Stimulated activated CD4-positive, alpha-beta T cell treated with anti-CD3 and anti-CD28 coated beads, Interleukin-1b, Interleukin-23, amount 100 ng/mL, for 4 hours (primary cell): ENCODE results near the gene ATP10A.
A peak's percentile ranks its signal among the peaks of the same experiment; 100 is the strongest.

ENCODE experiments used
- DNase-seq, 2 donors: peaks; one replicate each; pipeline ENCODE4 v3.0.0-alpha.2; 2020; ENCODE audit warnings: low read depth in 2 of 2

The ATP10A gene

GRCh38 chr15:25863111-25863967 is at the start of gene ATP10A:
Gene ATP10A, minus strand, starts transcription at chr15:25863327. Its CDS starts 231 bp downstream, at chr15:25863096.
- peak; percentile 42 to 49 for DNase-seq

GRCh38 chr15:25912035-25912434 is 48.9 kb upstream of the ATP10A start:
- no peak for DNase-seq

- no peak for DNase-seq
Observed at GRCh38 chr15:25910832-25911231, 47.7 kb upstream of the ATP10A start.

- no peak for DNase-seq
Observed at GRCh38 chr15:25909806-25910205, 46.7 kb upstream of the ATP10A start.

- DNase-seq = no peak
Observed at GRCh38 chr15:25909325-25909724, 46.2 kb upstream of the ATP10A start.

GRCh38 chr15:25905140-25905539 is 42.0 kb upstream of the ATP10A start:
- DNase-seq = no peak

GRCh38 chr15:25903024-25903581 is 40.0 kb upstream of the ATP10A start:
- no peak for DNase-seq

- DNase-seq = no peak
Observed at GRCh38 chr15:25901811-25902605, 38.9 kb upstream of the ATP10A start.

- DNase-seq = no peak
Observed at GRCh38 chr15:25900901-25901300, 37.8 kb upstream of the ATP10A start.

- no peak for DNase-seq
Observed at GRCh38 chr15:25900431-25900830, 37.3 kb upstream of the ATP10A start.

GRCh38 chr15:25899870-25900269 is 36.7 kb upstream of the ATP10A start:
- no peak for DNase-seq

- no peak for DNase-seq
Observed at GRCh38 chr15:25897658-25898057, 34.5 kb upstream of the ATP10A start.

- DNase-seq = no peak
Observed at GRCh38 chr15:25894371-25894902, 31.3 kb upstream of the ATP10A start.

GRCh38 chr15:25893596-25893995 is 30.5 kb upstream of the ATP10A start:
- no peak for DNase-seq

- DNase-seq = no peak
Observed at GRCh38 chr15:25892126-25892525, 29.0 kb upstream of the ATP10A start.

GRCh38 chr15:25891081-25891480 is 28.0 kb upstream of the ATP10A start:
- no peak for DNase-seq

- no peak for DNase-seq
Observed at GRCh38 chr15:25890529-25890928, 27.4 kb upstream of the ATP10A start.

GRCh38 chr15:25887870-25888269 is 24.7 kb upstream of the ATP10A start:
- DNase-seq = no peak

- no peak for DNase-seq
Observed at GRCh38 chr15:25886498-25887140, 23.5 kb upstream of the ATP10A start.

- DNase-seq = no peak
Observed at GRCh38 chr15:25884370-25884769, 21.2 kb upstream of the ATP10A start.

- no peak for DNase-seq
Observed at GRCh38 chr15:25883463-25884259, 20.5 kb upstream of the ATP10A start.
